Left colon (tissue), 2 donors: ENCODE data around the gene KCNK2. TPM values are rescaled to one million over a fixed set of nuclear protein-coding genes. Genes with fewer than 3 reads are reported as not detected.

ENCODE experiments used
- ATAC-seq: fragments of 200-7000 bp; cut with Tn5 transposase; one replicate; pipeline ENCODE4 v1.9.1; 2020; ENCODE audit warnings: mild to moderate bottlenecking, moderate library complexity
- DNase-seq, 2 donors: peaks; one replicate each; pipeline ENCODE4 v3.0.0-alpha.2; 2020
- intact Hi-C, 2 donors: fragments of 100-400 bp; cut with DNase I in 1 of 2; cut with micrococcal nuclease in 1 of 2; formaldehyde crosslinking; loops; one replicate each; pipeline versions ENCODE4 v1.11.2 to v1.14.0; 2022; cut with DNase I, micrococcal nuclease
- total RNA-seq, 2 donors: library from RNA; stranded (reverse); fragmentation: NEBNext Ultra II Directional; extraction: Animal tissue kit (Norgen Biotek cat#: 25700); gene quantifications; one replicate each; pipeline ENCODE4 v1.2.1, GENCODE V29; 2021
- donor health status: DM: no; HTN: no; CAD: no.
- donor health status: DM: yes; HTN: yes; CAD: no.

The KCNK2 gene
- total RNA-seq, 2 donors from 2014 or later = 0.27 to 0.45 TPM

DNA sequence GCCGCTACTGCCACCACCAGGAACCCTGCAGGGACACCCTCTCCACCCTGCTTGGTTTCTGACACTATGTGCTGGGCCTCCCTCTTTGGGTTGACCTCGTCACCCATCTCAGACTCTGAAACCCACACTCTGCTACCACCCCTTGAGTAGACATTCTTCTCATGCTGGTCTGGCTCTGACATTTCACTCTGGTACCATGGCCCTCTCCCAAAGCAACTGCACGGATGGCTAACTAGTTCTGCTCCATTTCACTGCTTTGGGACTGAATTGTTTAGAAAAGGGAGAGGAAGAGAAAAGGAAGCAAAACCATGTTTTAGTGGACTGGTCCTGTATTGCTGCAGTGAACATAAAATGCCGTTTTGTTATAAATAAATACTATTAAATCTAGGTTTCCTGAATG is 137.8 kb downstream of the KCNK2 start:
- intact Hi-C loops = no loop called here
- no peak for DNase-seq
- ATAC-seq = no peak

DNA sequence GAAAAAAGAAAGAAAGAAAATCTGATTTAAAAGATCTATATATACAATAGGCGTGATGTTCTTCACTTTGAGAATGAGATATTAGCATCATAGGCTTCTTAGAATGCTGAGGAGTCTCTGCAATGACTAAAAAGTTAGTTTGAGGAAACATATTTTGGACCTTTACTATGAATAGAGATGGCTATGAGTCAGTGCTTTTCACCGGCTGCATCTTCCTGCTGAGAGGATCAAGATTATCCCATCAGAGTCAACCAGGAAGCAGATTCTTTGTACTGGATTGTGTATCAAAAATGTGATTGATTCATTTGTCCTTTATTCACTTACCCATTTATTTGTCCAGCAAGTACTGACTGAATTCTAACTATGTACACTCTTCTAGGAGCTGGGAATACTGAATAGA is 144.2 kb downstream of the KCNK2 start:
- DNase-seq (no peak), ATAC-seq (no peak)
- intact Hi-C loops = no loop called here

DNA sequence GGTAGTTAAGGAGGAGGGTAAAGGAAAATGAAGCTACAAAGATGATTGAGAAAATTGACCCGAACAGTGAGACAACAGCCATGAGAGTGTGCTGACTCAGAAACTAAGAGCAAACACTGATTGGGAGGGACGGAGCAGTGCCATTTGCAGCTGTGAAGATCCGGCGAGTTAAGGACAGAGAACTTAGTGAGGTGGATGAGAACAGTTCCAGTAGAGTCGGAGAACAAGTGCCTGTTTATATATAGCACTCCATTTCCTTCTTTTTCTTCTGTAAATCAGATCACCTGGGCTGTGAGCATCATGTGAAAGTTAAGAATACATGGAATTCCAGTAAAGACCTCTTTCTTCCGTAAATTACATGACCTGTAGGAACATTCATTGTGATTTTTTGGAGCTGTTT is 145.7 kb downstream of the KCNK2 start:
- ATAC-seq = no peak
- no peak for DNase-seq
- intact Hi-C loops = no loop called here

DNA sequence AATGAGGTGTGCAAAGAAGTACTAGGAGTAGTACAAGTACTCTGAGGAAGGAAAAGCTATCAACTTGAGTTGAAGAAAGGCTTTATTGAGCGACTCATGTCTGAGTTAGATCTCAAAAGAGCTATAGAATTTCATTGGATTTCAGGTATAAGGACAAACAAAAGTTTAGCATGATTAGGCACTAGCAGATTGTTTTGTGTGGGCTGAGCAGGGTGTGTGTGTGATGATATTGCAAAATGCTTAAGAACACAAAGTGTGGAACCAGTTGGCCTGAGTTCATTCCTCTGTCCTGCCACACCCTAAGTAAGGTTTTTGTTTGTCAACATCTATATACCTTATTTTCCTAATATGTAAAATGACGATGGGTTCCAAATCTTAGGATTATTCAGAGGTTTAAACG is 158.9 kb downstream of the KCNK2 start:
- no peak for ATAC-seq
- intact Hi-C loops = no loop called here
- no peak for DNase-seq

DNA sequence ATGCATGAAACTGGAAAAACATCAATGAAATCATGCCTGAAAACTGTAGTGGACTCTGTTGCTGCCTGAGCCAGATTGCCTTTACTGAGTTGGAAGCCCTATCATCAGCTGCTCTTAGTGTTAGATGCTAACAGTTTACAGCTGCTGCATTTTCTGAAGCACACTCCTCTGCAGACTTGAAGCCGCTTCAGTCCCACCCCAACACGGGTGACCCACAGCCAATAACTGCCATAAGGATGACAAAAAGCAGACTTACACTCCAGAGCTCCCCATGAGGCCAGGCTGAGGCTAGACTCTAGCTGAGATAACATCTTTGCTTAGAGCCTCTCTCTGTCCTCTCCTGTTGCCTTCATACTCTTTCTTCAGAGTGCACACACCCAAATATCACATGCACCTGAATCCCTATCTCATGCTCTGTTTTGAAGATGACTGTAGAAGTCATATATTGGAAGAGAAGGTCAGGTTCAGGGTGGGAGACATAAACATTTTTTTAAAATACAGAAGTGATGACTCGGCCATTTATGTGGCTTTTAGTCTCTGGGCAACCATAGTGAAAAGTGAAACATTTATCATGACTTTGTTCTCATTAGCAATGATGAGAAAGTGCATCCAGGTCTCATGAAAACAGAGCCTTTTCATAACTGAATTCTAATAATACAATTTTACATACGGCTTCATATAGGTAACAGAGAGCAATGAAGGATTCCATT is 161.0 kb downstream of the KCNK2 start:
- no peak for ATAC-seq

DNA sequence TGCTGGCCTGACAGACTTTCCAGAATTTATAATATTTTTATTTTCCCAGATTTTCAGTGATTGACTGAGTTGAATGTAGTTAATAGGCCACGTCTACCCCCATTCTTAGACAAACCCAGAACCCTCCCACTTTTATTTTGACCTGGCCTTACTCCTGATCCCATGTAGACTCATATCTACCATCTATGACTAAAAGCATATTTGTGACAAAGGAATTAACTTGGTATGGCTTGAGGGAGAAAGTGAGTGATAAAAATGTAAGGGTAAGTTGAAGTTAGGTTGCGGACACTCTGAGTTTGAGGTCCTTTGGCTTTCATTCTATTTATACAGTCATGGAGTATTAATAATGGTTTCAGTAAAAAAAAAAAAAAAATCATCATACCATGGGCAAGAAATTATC is 168.4 kb downstream of the KCNK2 start:
- ATAC-seq (no peak), DNase-seq (no peak)
- intact Hi-C loops = no loop called here

More for the DNA sequence above, 161.0 kb downstream of the KCNK2 start:
- DNase-seq = no peak
- intact Hi-C loops = no loop called here

DNA sequence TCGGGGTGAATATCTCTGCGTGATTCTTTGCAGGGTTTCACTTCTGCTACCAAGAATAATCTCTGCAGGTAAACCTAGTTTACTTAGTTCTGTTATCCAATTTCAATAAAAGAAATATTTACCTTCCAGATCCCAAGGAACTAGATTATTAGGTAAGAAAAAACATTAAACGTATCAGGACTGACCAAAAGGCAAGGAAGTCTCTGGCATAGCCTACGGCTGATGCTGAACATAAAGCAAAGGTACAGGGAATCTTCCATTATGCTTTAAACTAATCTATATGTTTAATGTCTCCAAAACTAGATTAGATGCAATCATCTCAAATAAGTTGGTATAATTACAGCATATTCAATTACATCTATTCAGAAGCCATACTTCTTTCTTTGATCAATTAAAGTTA is 168.9 kb downstream of the KCNK2 start:
- ATAC-seq = no peak
- DNase-seq = no peak
- intact Hi-C loops = no loop called here

DNA sequence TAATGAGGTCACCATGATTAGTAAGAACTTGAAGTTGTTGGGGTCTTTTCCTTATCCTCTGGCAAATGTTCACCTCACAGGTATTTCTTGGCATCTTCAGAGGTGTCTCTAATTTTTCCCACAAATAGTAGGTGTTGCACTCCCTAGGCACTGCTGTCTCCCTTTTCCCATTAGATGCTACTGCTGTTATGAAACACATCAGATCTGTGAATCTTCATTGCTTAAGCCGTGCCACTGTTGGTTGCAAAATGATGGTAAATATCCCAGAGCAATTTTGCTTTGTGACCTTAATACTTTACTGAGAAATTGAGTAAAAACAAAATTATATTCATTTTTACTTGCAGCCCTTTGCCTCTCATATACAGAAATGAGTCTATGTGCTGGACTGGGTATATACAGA is 169.6 kb downstream of the KCNK2 start:
- intact Hi-C loops = no loop called here
- ATAC-seq (no peak), DNase-seq (no peak)

DNA sequence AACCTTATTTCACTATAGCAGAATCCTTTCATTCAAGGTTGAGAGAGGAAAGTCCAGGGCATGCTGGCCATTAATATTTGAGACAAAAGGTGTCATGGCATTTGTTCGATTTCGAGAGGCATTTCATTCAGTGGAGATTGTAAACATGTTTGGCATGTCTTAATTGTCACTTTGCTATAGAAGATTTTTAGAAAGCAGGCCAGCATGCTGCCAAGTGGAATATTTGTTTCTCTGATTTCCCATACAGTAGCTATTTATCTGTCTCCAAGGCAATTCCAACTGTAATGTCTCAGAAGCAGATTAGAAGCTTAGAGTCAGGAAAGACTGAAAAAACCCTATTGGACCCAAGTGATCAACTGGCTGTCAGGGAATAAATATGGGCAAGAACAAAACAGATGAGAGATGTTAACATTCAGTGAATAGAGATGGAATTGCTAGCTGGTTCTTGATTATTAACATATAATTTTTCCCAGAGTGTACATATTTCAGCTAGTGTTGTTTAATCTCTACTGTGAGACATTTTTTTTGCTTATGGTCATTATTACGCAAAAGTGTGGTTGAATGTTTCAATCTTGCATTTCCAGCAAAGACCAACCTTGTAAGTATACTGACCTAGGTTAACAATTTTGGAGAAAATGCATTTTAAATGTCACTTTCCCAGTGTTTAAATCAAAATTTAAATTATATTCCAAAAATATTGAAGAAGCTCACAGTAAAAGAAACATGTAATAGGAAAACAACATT is 174.6 kb downstream of the KCNK2 start:
- intact Hi-C loops = no loop called here
- ATAC-seq (no peak), DNase-seq (no peak)

DNA sequence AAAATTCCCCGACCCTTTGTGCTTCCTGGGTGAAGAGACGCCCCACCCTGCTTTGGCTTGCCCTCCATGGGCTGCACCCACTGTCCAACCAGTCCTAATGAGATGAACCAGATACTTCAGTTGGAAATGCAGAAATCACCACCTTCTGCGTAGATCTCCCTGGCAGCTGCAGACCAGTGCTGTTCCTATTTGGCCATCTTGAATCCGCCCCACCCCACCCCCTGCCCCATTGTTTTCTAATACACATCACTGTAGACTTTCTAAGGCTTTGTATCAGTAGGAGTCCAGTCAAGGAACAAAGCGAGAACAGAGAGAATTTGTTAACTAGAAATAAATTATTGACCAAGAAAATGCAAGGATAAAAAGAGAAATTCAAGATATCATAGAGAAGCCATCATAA is 178.2 kb downstream of the KCNK2 start:
- intact Hi-C loops = no loop called here

DNA sequence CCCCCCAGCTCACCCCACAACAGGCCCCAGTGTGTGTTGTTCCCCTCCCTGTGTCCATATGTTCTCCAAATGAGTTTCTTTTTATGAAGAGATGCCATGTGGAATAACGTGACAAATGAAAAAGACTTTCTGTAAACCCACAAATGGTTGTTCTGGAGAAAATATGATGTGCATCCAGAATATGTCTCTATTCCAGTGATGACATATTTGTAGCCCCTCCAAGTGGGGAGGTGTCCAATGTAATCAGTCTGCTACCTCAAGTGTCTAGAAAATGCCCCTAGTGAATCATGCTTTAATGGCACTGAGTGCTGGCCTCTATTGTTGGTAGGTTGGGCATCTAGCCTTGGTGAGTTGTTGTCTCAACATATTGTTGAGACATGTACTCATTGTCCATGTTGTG is 179.6 kb downstream of the KCNK2 start:
- ATAC-seq = no peak
- no peak for DNase-seq
- intact Hi-C loops = no loop called here

More for the DNA sequence above, 178.2 kb downstream of the KCNK2 start:
- DNase-seq (no peak), ATAC-seq (no peak)

DNA sequence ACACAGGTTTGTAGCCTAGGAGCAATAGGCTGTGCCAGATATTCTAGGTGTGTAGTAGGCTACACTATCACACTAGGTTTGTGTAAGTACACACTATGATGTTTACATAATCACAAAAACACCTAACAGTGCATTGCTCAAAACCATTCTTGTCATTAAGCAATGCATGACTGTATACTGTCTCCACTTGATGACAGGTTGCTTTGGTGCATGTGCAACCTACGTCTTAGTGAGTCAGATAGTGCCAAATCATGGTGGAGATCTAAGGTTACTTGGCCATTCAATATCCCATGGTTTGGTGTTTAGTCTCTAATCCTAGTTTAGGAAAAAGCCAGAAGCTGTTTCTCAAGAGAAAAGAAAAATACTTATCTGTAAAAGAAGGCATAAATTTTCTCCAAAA is 181.1 kb downstream of the KCNK2 start:
- ATAC-seq (no peak), DNase-seq (no peak)
- intact Hi-C loops = no loop called here

DNA sequence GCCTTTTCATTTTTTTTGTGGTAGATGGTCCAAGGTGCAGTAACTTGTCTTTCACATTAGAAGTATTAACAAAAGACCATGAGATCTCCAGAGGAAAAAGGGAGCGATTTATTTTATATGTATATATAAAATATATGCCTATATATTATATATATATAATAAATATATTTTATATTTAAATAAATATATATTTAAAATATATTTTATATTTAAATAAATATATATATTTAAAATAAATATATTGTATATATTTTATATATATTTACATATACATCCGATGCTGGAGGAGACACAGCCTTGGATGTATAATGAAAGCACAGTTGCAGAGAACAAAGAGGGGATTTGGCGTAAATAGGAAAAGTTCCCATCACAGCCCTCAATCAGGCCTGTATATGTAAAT is 182.1 kb downstream of the KCNK2 start:
- DNase-seq (no peak), ATAC-seq (no peak)
- intact Hi-C loops = no loop called here

DNA sequence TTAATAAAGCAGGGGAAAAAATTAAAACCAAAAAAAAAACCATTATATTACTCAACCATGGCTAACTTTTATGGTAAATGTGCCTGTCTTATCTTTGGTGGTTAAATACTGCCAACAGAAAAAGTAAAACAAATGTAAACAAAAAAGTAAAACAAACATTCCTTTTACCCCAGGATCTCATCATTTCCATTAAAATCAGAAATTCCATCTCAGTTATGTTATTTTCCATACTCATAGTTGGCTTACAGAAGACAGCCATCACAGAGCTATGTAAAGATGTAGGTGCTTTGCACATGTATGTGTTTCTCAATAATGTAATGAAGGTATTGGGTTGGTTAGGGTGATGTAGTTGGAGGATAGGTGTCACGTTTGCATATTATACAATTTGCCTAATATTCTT is 185.0 kb downstream of the KCNK2 start:
- intact Hi-C loops = no loop called here
- ATAC-seq = no peak
- DNase-seq = no peak

DNA sequence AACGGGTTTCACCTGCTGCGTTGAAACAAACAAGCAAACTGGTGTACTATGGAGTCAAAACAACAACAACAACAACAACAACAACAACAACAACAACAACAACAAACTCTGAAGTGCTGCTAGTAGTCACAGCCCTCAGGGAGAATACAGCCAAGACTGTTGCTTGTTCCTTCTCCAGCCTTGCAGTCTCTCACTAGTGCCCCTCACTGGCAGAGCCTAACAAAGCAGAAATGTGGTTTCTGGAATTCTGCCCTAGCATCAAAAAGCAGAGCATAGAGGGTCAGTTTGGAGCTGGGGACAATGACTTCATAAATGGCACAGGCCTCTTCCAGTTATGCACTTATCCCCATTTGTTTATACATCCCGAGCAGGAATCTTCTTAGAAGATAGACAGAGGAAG is 187.4 kb downstream of the KCNK2 start:
- intact Hi-C loops = no loop called here
- no peak for ATAC-seq
- DNase-seq = no peak

DNA sequence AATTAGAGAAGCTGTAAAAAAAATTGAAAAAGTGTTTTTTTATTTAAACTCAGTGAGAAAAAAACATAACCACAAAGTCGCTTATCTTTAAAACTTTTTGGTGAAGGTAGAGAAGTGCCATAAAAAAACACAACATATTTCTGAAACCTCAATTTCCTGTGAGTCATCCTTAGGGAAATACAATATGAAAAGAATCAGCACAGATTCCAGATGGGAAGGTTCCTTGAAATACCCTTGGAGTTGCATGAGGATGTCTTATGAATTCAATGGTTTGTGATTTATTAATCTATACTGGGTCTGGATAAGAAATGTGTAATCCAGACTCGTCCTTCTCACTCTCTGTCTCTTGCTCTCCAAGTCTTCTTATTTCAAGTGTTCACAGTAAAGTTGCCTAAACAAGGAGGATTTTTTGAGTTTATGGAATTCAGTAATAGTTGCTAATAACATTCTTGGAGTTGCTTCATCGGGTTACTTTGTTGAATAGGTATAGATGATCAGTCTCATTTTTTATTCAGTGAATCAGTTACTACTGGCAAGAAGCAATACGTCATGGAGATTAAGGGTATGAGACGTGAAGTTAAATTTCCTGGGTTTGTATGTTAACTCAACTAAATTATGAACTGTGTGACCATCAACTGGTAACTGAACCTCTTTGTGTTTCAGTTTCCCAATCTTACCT is 191.4 kb downstream of the KCNK2 start:
- no peak for ATAC-seq
- no peak for DNase-seq
- intact Hi-C loops = no loop called here

DNA sequence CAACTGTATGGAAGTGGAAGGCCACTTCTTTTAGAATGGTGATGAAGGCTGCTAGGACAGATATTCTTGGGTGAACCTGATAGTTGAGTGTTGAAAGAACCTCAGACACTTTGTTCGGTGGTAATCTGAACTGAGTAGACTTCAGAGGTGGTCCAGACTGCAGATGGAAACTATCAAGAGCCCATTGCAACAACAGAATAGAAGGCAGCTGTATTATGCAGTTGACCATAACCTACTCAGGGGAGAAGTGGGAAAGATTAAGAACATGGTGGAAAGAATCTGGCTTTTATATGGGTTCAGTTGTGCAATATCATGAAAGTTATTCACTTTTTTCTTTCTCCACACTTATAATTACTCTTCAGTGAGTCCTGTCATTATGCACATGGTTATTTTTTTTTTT is 194.0 kb downstream of the KCNK2 start:
- ATAC-seq = no peak
- DNase-seq = no peak
- intact Hi-C loops = no loop called here

DNA sequence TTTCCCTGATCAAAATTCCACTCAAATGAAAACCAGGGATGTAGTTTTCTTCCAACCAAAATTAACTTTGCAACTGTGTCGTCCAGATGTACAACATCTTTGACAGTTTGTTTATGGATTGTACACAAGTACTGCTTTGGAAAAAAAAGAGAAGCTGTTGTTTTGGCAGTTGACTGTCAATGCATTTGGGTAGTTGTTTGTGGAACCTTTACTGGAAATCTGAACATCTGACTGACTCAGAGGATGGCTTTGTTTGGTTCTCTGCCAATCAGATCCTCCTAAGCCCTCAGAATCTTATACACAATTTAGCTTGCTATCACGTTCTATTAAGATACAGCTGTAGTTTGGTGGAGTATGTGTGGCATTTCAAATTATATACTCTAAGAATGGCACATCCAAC is 195.0 kb downstream of the KCNK2 start:
- intact Hi-C loops = no loop called here
- DNase-seq = no peak
- ATAC-seq = no peak

DNA sequence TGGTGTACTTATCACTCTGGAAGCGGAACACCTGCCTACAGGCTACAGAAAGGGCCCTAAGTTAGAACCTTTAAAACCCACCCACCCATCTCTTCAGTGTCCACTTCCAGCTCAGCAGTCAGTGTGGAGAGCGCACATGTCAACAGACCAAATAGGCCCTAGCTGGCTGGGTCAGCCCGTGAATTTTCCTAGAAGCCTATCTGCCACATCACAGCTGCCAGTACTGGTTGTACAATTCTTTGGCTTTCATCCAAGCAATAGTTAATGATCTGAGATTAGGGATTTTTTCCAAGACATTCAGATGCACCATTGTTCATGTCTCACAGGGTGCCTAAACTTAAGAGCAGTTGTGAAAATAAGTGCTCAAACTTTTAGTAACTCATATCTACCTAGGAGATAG is 197.1 kb downstream of the KCNK2 start:
- no peak for ATAC-seq
- DNase-seq = no peak
- intact Hi-C loops = no loop called here

DNA sequence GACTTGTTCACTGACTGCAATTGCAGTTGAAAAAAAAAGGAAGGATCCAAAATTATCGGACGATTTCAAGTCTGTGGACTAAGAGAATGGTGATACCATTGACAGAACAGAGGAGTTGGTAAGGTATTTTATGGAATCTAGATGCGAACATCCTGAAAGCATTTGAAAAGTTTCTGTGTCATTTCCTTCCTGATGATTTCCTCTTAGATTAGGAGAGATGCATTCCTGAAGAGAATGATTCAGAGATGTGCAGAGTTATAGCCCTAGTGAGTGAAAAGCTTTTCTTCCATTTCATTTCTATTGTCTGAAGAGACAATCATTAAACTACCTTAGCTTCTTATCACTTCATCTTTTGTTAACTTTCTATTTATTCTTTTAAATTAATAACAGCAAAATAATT is 200.0 kb downstream of the KCNK2 start:
- DNase-seq (no peak), ATAC-seq (no peak)
- intact Hi-C loops = no loop called here
